Right ventricle myocardium inferior (tissue), 1 donor: ENCODE results near the gene RHCG. TPM values are rescaled to one million over a fixed set of nuclear protein-coding genes. Genes with fewer than 3 reads are reported as not detected.

ENCODE experiments used
- ATAC-seq: fragments of 200-7000 bp; cut with Tn5 transposase; one replicate; pipeline ENCODE4 v1.9.1; 2020; ENCODE audit warnings: mild to moderate bottlenecking, moderate library complexity
- DNase-seq: peaks from one replicate; pipeline ENCODE4 v3.0.0; 2021; ENCODE audit errors: missing footprints
- intact Hi-C: fragments of 100-400 bp; cut with DNase I; formaldehyde crosslinking; loops from one replicate; pipeline ENCODE4 v1.11.0; 2022
- total RNA-seq: library from RNA; stranded (reverse); fragmentation: NEBNext Ultra II Directional; extraction: Animal tissue kit (Norgen Biotek cat#: 25700); gene quantifications from one replicate; pipeline ENCODE4 v1.2.1, GENCODE V29; 2021
- donor health status: DM: no; HTN: yes; CAD: no; lungs with severe emphysema.

The RHCG gene
- total RNA-seq, 1 donor from 2014 or later = not detected

DNA sequence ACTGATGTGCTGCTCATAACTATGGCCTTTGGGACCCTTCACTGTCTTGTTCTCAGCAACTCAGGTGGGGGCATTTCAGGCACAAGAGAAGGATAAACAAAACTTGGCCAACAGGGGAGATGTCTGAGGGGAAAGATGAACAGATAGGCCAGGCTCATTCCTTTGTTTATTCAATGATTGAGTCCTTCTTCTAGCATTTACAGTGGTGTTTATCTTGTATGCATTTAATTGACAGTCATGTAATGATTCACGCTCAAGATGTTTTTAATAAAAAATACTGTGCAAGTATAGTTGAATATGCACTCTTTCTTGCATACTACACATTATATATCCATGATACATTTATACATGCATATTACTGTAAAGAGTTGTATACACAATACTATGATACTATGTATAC is 44.5 kb downstream of the RHCG start:
- intact Hi-C loops = no loop called here
- DNase-seq (no peak), ATAC-seq (no peak)

DNA sequence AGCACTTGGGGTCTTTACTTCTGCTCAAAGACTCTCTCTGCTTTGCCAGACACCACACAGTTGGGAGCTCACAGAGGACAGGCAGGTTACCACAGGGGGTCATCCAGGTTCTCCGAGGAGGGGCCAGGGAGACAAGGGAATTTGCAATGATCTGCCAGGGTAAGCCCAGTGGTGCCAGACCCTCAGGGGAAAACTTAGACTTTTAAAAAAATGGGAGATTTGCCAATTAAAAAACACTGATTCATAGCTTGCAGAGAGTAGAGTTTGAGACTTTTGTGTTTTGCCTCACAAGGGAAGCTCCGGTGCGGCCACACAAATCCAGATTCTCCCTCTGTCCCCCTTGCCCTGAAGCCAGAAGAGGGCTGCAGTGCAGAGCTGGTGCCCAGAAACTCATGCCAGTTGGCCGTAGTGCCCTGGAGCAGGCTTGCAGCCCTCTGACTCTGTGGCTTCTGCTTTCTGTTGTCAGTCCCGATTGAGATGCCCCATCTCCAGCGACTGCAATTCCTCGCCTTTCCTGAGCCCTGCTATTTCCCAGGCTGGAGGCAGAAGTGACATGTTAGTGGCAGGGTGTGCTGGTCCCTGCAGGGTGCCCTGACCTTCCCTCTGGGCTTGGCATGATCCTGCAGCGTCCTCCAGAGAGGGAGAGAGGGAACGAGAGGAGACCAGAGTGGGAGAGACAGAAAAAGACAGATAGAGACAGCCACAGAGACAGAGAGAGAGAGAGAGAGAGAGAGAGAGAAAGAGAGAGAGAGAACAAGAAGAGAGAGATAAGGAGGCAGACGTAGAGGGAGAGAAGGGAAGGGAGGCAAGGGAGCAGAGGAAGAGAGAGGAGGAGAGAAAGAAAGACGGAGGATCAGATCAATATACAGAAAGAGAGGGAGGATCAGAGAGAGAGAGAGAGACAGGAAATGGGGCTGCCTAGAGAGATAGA is 46.0 kb downstream of the RHCG start:
- no peak for ATAC-seq
- intact Hi-C loops = no loop called here
- no peak for DNase-seq

DNA sequence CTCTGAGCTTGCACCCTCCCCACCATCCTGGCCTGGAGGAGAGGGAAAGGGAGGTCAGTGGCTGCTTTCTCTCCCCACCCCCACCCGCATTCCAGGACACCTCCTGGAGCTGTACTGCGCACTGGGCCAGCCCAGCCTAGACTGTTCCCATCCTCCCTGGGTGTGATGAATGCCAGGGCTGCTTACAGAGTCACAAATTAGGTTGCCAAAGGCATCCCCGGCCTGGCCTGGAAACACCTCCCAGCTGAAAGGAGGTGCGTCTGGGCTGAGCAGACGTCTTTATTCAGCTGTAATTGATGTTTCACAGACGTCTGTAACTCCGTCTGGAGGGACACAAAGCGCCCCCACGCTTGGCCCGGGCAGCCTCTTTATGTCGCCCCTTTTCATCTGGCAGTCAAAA is 47.6 kb downstream of the RHCG start:
- intact Hi-C loops = no loop called here
- no peak for DNase-seq
- ATAC-seq = peak; percentile 44

DNA sequence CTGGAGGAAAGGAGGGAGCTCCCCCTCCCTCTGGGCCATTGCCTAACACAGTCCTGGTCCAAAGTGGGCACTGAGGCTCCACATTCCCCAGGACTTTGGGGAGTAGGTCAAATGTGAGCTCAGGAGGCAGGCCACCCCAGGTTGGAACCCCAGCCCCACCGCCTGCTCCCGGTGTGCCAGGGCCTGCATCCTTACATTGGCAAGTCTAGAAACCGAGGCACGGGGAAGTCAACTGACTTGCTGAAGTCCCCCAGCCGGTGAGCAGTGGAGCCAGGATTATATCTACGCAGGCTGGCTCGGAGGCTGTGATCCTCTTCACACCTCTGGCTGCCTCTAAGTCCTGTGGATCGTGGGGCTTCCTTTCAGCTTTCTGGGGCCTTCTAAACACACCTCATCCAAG is 48.7 kb downstream of the RHCG start:
- ATAC-seq = no peak
- DNase-seq = no peak
- intact Hi-C loops = no loop called here

DNA sequence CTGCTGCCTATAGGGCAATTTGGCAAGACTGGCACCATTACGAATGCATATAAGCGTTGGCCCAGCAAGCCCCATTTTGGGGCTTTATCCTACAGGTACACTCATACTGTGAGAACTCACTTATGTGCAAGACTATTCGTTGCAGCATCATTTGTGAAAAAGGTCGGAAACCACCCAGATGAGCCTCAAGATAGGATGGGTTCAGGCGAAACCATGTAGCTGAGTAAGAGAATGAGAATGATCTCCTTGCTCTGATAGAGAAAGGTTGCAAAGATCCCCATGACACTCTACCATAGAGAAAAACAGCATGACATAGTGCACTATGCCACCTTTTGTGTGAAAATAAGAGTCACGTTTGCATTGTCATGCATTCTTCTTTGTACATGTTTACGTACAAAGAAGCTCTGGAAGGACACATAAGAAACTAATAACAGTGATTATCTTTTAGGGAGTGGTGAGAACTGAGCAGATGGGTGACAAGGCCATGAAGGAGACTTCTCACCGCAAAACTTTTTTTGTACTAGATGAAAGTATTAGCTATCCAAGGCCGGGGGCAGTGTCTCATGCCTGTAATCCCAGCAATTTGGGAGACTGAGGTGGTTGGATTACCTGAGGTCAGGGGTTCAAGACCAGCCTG is 50.0 kb downstream of the RHCG start:
- ATAC-seq (no peak), DNase-seq (no peak)
- intact Hi-C loops = no loop called here

DNA sequence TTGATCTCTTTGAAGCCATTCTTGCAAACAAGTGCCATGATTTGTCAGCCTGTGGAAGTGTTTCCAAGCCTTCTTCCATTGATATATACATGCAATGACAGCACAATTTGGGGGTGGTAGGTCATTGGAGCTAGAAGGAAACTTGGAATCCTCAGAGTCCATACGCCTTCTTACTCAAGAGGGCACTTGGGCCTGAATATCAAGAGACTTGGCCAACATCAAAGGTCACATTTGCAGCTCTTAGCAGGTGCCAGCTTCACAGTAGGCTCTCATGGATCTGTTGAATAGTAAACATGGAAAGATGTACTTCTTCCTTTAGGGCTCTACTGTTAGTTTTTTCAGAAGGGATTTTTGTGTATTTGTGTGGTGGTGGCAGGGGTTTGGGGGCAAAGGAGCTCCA is 50.9 kb downstream of the RHCG start:
- intact Hi-C loops = no loop called here
- DNase-seq (no peak), ATAC-seq (no peak)

DNA sequence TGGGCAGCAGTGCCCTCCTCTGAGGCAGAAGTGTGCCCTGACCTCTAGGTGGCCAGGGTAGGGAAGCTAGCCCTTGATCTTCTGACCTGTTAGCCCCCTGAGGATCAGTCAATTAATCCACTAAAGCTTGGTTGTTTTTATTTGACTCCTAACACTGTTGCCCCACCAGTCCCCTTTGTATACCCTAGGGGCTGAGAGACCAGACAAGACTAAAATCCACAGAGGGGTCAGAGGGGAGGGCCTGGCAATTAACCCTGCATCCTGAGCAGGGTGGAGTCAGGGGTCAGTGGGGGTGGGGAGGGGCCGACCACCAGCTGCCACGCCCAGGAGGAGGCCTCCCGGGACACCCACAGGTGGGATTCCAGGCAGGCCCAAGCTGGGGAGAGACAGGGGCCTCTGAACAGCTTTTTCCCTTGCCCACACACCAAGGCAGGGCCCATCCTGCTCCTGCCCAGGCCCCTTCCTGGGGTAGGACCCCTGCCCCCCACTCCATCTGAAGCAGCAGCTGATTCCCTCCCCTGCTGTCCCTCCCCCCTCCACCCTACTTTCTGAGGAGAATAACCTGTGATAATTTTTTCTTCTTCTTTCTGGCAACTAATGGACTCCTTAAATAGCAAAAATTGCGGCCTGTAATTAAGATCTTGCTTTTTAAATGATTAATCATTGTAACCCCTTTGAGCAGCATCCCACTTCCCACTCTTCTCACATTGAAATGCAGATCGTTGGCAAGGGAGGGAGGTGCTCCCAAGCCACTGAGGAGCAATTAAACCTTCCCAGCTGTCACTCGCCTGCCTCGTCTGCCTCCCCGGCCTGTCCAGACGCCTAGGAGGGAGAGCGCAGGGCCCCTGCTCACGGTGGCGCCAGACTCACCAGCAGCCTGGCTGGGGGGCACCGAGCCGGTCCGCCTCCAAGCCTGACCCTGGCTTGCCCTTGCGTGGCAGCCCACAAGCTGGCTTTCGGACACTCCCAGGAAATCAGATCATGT is 51.9 kb downstream of the RHCG start:
- DNase-seq = no peak
- ATAC-seq = no peak
- intact Hi-C loops = no loop called here

DNA sequence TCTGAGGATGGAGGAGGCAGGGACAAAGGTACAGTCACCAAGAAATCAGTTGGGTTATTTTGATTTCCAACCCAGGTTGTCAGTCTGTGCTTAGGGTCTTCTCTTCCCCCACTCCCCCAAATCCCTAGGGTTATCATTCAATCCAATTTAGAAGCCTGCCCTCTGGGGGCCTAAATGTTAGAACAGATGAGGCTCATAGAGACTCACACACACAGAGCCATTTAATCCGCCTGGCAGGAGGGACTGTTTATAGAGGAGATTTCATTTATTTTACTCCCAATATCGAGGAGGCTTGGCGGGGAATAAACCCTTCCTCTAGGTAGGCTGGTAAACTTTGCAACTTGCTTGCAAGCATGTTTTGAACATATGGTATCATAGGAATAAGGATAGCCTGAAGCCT is 52.8 kb downstream of the RHCG start:
- ATAC-seq = no peak
- no peak for DNase-seq
- intact Hi-C loops = no loop called here

DNA sequence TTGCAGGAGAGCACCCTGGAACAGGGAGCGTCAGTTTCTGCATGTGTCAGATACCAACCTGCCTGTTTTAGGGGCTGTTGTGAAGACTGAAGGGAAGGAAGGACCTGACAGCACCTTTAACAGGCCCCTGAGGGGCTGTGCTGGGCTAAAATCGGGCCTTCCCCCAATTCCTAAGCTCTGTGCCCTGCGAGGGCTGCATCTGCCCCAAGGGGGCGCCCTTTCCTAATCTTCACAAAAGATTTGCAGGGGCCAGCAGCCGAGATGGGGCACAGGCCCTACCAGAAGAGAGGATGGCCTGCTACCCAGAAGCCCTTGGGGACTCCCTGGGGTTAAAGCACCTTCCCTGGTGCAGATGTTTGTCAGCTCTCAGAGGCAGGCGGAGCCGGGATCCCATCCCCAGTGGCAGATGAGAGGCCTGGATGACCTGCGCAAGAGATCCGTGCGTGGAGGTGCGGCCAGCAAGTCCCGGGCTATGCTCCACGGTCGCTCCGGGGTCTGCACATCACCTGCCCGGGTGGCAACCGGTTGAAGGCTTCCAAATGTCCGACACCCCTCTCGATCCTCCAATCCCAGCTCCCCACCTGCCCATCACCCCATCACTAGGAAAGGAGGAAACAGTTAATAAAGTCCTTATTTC is 53.6 kb downstream of the RHCG start:
- intact Hi-C loops = no loop called here
- no peak for DNase-seq
- no peak for ATAC-seq

DNA sequence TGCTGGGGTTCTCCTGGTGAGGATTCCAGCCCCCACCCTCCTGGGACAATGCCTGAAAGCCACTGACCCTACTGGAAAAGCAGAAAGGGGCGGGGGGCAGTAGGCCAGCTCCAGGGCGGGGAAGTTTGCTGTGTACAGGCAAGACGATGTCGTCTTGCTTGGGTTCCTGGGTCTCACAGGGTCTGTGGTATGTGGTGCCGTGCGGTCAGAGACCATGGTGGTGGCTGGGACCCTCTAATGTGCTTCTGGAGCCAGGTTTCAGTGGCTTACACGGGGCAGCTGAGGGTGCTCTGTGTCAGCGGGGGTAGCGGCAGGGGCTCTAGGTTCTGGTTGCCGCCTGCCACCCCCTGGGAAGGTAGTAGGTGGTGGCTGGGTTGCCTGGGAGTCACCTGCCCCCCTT is 54.2 kb downstream of the RHCG start:
- intact Hi-C loops = no loop called here
- ATAC-seq = no peak
- DNase-seq = no peak

DNA sequence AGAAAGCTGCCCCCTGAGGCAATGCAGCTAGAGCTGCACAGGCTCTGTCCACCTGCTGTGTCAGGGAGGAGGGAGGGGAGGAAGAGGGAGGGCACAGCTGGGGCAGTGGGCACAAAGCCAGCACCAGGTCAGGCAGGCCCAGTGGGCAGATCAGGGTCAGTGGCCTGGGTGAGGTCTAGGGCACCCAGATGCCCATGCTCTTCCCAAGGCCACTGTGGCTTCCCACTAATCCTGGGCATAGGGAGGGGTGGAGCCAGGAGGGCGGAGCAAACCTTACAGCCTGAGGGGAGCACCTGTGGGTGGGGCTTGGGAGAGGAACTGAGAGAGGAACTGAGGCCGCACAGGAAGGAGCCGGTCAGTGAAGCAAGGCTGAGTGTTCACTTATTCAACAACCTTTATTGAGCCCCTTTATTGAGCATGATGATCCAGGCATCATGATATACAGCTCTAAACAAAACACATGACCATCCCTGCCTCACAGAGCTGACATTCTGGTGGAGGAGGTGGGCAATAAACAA is 55.0 kb downstream of the RHCG start:
- no peak for ATAC-seq

DNA sequence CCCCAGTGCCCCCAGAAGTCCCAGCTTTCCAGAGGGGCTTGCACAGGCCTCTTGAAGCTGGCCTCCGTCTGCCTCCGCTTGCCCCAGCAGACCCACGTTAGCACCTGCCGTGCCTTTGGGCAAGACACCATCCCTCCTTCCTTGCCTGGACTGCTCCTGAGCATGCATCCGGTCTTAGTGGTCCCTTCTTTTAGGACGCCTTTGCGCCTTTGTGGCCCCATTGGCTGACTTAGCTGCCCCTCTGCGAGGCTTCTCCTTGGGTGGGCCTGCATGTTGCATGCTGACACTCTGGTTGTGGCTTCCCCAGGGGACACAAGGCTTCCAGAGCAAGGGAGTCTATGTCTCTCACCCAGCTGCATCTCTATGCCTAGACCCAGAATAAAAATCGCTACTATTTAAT is 56.6 kb downstream of the RHCG start:
- intact Hi-C loops = no loop called here
- DNase-seq = no peak
- ATAC-seq = no peak

More for the DNA sequence above, 55.0 kb downstream of the RHCG start:
- intact Hi-C loops = no loop called here
- DNase-seq = no peak

DNA sequence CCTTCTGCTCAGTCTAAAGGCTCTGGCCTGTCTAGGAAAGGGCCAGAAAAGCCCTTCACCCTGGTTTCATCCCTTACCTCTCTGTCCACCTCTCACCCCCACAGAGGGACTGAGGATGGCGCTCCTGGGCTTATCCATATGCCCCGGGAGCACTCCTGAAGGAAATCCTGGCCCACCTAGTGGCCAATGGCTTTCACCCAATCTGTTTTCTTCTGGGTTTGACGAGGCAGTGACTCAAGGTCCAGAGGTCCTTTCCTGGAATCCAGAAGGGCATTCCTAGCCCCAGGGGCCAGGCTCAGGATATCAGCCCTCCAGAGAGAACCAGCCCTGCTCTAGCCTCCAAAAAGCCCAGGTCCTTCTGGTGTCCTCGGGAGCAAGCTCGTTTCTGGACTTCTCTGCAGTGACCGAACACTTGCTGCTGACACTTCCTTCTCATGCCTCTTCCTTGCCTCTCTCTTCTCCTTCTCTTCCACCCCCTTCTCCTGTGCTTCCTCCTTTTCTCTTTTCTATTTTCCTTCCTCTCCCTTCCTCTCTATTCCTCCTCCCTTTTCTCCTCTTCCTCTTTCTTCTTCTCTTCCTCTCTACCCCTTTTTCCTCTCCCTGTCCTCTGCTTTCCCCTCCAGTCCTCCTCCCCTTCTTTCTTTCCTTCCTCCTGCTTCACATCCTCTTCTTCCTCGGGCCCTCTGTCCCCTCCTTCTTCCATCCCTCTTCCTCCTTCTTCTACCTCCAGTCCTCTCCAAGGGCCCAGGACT is 59.6 kb downstream of the RHCG start:
- ATAC-seq (no peak), DNase-seq (no peak)
- intact Hi-C loops = no loop called here

DNA sequence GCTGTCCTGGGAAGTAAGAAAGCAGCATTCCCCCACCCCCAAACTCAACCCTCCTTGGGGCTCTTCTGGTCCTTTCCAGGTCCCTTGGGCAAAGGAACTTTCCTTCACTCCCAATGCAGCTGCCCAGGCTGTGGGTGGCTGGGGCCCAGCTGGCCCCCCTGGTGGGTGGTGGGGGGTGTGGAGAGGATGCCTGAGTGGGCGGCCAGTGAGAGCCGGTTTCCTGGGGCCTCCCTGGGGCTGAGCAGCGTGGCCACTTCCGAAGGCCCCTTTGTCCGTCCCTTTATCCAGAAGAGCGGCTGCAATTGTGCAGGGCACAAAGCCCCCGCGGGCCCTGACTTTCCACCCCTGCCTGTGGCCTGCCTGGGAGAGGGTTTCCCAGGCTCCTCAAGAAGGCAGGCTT is 61.0 kb downstream of the RHCG start:
- DNase-seq (no peak), ATAC-seq (no peak)
- intact Hi-C loops = no loop called here

DNA sequence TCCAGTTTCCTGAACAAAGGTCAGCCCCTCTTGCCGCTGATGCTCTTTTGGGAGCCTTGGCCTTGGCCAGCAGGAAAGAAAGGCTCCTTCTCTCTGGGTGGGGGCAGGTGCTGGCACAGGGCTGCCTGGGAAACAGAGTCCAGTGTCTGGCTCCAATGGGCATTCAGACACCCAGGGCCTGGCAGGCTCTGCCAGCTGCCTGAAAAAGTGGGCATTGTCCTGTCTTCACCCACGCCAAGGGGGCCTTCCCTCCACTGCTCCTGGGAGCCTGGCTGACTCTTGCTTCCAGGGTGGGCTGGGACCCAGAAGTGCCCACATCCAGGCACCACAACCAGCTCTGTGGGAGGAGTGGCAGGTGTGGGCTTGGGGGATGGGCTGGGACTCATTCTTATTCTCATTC is 62.7 kb downstream of the RHCG start:
- DNase-seq (no peak), ATAC-seq (no peak)
- intact Hi-C loops = no loop called here

DNA sequence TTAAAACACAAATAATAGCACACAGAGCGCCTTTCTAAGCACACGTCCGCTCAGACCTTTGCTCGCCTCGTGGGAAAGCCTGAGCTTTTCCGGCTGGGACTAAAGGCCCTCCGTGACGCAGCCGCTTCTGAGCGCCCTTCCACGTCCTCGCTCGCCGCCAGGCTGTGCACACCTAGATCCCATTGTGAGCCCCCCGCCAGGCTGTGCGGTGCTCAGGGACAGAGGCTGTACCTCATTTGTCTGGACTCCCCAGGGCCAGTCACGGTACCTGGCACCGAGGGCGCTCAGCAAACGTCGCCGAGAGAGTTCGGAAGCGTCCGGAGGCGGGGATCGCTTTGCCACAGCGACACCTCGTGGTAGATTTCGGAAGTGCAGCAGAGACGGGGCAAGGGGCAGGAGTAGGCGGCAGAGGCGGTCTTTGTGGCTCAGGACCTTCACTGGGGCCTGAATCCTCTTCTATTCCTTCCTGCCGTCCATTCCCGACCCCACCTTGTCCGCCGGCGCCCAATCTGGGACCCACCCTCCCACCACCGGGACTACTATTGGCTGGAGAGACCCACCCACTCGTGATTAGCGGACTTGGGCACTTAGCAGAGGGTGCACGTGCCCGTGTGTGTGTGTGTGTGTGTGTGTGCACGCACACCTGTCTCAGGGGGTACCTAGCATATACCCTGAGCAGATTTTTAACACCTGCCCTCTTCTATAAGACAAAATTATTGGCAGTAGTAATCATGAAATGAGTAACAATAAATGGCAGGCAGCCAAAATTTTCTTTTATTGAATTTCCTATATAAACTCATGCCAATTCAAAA is 65.6 kb downstream of the RHCG start:
- DNase-seq (peak; percentile 91), ATAC-seq (peak; percentile 91)
- intact Hi-C loops = loop anchor here (1.0 kb wide), 1 partner anchor 72 kb away; no protein-coding TSS in a partner anchor

DNA sequence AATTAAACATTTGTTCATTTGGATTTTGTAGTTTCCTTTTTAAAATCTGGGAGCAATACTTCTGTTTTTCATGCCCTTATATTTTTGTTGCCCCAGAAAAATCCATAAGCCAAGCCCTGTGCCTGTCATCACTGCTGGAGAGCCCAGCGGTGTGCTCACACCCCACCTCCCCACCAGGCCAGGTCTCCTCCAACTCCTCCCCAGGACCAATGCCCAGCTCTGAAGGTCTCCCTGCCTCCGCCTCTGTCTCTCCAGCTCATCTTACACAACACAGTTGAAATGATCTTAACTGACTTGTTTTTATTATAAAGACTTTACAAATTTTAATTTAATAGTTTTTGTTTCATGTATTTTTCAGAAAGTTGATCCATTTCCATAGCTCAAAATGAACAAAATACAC is 66.4 kb downstream of the RHCG start:
- intact Hi-C loops = loop anchor here (1.0 kb wide), 1 partner anchor 72 kb away; no protein-coding TSS in a partner anchor
- ATAC-seq (no peak), DNase-seq (no peak)
